Measurements from ENCODE around the gene TCEAL4.
"Not testable (repeated sequence)": the region's sequence is repeated elsewhere in the genome, so short reads cannot be mapped to it uniquely, and the experiment has no call there.

TCEAL4 gene

DNA sequence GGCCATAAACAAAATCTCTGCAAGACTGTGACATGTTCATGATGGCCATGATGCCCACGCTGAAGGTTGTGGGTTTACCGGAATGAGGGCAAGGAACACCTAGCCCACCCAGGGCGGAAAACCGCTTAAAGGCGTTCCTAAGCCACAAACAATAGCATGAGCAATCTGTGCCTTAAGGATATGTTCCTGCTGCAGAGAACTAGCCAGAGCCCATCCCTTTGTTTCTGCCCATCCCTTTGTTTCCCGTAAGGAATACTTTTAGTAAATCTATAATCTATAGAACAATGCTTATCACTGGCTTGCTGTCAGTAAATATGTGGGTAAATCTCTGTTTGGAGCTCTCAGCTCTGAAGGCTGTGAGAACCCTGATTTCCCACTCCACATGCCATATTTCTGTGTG, 9.9 kb downstream of the TCEAL4 start:
- not testable (repeated sequence) for DNase-seq

DNA sequence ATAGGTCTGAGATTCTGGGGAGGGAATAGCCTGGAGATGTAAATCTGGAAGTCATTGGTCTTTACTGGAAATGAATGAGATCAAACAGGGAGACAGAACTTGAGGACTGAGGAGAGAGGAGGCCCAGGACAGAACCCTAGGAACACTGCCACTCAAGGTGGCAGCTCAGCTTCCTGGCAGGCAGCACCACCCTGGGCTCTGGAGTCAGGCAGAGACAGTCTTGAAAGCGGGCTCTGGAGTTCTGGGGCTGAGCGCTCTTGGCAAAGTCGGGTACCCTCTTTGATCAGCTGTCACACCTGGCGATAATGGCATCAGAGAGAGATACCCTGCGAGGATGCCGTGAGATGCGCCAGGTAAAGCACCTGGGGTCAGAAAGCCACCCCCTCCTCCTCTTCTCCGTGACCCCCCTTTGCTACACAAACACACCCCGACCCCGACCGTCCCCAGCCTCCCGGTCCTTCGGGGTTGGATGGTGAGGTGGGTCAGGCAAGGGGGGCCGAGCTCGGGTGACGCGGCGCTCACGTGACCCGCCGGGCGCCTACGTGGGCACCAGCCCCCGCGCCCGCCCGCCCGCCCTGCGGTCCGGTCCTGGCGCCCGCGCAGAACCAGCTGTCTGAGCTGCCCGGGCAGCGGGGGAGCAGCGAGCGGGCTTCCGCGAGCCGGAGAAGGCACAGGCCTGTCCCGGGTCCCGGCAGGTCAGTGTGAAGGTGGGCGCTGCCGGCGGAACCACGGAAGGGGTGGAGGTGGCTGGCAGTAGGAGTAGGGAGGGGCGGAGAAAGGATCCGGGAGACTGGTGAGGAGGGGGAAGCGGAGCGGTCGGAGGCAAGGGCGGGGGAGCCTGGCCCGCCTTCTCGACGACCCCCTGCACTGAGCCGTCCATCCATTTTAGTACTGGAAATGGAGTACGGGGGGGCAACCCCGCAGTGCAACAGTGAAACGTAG, 22.3 kb downstream of the TCEAL4 start, which contains the start of gene TCEAL3:
Gene TCEAL3, plus strand, starts transcription at position 600 of the 942 bp plus-strand sequence. CDS start 1,102 bp downstream, outside the sequence.
- DNase-seq = no peak

DNA sequence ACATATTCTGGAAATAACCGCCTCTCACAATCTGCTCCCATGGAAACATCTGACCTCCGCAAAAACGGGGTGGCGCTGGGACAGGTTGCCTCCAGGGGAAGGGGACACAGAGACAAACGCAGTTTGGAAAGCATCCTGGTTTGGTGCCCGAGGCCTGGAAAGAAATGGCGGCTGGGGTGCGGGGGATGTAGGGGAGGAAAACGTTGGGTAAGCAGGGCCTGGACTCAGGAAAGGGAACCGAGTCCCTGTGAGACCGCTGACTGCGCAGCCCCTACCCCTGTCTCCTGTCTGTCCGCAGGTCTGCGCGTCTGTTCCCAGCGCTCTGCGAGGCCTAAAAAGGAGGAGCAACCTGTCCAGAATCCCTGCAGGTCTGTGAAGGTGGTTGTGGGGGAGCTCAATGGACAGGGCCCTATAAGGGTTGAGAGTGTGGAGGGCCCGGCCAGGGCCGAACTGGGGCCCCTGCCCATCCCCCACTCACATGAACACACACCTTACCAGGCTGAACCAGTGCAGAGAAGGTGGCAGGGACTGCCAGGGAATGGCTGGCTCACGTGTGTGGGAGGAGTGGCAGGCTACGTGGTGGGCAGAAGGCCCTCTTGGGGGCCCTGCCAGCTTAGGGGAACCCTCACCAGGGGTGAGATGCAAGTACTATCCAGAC, 23.1 kb downstream of the TCEAL4 start:
- DNase-seq = no peak

DNA sequence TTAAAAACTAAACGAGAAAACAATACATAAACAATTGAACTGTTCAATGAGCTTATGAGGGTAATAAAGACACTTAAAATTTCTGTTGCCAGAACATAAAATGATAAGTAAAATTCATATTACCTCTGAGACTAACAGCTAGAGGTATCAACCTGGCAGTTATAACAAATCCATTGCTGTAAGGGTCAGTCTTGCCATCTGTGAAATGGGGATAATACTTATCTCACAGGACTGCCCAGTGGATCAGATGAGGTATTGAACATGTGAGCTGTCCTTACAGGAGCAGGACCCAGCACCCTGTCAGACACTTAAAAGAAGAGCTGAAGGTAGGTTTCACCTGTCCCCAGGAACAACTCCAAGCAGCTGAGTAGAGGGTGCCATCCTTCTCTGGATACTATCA, 25.0 kb downstream of the TCEAL4 start:
- DNase-seq = no peak

DNA sequence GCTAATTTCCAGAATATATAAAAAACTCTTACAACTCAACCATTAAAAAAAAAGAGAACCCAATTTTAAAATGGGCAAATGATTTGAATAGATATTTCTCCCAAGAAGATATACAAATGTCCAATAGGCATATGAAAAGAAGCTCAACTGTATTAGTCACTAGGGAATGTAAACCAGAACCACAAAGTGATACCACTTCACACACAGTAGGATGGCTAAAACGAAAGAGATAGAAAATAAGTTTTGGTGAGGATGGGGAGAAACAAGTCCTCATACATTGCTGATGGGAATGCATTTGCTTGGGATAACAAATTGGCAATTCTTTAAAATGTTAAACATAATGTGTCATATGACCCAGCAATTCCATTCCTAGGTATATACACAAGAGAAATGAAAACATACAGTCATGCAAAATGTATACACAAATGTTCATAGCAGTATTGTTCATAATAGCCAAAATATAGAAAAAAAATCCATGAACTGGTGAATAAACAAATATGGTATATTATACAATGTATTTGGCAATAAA, 28.1 kb downstream of the TCEAL4 start:
- DNase-seq = no peak

DNA sequence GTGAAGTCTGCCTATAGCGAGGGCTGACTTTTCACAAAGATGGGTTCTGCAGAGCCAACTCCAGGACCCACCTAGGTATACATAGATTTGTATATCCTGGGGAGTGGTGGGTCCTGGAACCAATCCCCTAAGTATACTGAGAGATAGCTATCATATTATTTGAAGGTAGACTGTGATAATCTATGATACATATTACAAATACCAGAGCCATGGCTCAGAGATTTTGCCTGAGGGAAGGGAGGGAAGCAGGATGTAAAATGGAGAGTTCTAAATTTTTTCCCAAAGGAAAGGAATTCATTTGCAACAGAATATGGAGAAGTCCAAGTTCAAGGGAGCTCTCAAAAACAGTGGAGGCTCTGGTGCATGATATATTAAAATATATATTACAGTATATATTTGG, 29.7 kb downstream of the TCEAL4 start:
- no peak for DNase-seq

DNA sequence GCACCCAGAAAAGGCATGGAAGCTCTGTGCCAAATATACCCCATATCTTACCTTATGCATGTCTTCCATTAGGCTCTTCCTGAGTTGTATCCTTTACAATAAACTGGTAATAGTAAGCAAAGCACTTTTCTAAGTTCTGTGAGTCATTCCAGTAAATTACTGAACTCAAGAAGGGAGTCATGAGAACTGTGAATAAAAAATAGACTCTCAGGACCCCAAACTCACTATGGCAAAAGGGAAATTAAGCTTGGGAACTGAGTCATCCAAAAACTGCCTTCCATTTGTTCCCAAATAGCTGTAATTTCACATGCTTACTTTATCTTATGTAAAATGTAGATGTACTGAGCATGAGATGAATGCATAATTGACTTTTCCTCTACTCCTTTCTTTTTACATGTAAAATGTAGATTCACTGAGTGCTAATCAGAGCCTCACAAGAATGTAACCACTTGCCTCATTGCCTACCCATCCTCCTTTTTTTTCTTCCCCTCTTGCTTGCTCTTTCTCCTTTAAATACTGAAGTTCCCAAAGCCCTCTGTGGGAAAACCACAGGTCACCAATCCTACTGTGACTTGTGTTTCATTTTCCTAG, 30.6 kb downstream of the TCEAL4 start:
- DNase-seq = no peak

DNA sequence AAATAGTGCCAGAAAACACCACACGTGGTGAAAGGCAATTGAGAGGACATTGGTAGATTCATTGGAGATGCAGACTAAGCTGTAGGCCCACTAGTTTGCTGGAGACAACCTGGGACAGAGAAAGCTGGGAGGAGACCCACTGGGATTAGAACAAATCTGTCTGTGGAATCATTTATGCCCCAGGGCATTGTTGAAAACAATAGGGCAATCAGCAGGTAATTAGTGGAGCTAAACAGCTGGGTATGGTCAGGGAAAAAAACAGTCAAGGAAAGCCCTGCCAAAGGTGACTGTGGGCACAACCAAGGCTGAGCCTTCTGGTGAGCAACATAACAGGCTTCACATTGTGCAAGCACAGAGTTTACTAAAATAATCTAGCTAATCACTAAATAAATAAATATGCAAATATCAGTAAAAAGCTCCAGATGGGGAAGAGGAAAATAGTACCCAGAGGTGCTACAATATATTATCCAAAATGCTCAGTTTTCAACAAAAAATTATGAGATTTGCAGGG, 31.4 kb downstream of the TCEAL4 start:
- no peak for DNase-seq

DNA sequence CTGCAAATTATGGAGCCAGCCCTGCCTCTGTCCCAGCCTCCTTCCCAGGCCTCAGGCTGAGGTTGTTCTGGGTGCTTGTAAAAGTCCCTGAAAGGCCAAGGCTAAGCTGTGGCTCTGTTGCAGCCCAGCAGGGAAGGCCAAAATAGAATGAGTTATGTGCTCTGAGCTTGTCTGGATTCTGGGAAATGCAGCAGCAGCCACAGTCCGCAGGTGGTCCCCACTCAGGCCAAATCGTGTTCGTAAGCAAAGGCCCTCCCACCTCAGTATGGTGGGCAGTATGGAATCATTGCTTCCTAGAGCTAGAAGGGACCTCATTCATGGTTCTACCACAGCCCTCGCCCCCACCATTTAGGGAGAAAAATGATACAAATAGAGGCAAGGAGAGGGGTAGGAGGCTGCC, 38.8 kb downstream of the TCEAL4 start:
- no peak for DNase-seq

DNA sequence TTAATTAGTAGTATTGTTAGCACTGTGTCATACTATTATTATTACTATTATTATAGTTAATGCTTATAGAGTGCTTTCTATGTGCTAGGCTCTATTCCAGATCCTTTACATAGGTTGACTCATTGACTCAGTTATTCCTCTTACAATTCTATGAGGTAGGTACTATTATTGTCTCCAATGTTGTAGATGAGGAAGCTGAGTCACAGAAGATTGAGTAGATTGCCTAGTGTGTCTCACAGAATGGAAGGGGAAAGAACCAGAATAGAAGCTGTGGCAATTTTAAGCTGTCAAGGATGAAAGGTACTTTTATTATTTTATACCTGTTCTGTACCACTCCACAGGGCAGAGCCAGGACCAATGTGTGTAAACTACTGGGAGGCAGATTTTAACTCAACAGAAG, 41.5 kb downstream of the TCEAL4 start:
- DNase-seq = no peak

DNA sequence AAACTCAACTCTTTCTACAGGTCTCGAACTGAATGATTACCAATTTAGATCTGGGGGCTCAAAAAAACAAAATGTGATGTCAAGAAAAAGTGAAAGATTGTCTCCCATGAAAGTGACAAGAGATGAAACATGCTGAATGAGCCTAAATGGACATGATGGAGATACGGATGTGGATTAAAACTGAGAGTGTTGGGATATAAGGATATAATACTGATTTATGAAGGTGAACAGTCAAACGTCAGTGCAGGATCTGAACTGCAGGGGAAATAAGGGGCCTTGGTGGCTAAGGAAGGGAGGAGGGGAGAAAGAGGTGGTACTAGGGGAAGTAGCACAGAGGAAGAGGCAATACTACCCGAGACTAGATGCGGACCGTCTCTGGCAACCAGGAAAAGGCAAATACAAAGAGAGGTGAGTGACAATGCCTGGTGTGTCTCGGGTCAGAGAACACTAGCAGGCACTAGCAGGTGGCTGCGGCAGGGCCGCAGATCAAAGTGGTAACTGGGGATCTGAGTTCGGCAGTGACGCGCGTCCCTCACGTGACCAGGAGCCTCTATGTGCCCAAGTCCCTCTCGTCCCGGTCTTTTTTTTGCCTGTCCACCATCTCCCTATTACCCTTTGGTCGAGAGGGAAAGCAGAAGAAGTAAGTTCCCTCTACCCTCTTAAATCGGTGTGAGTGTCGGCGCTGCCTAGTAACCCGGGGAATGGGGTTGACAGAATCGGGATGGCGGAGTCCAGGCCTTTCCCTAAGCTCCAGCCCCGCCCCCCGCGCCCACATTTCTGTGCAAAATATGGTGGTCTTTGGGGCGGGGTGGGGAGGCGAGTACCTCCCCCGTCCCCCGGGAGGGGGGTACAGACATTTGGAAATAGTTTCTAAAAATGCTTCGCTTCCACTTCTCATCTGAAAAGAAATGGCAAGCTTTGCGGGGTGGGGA, 43.3 kb downstream of the TCEAL4 start, which contains the start of gene TCEAL1:
Gene TCEAL1, plus strand, starts transcription at position 590 of the 932 bp plus-strand sequence. CDS start 942 bp downstream, outside the sequence.
- peak; percentile 51 for DNase-seq

DNA sequence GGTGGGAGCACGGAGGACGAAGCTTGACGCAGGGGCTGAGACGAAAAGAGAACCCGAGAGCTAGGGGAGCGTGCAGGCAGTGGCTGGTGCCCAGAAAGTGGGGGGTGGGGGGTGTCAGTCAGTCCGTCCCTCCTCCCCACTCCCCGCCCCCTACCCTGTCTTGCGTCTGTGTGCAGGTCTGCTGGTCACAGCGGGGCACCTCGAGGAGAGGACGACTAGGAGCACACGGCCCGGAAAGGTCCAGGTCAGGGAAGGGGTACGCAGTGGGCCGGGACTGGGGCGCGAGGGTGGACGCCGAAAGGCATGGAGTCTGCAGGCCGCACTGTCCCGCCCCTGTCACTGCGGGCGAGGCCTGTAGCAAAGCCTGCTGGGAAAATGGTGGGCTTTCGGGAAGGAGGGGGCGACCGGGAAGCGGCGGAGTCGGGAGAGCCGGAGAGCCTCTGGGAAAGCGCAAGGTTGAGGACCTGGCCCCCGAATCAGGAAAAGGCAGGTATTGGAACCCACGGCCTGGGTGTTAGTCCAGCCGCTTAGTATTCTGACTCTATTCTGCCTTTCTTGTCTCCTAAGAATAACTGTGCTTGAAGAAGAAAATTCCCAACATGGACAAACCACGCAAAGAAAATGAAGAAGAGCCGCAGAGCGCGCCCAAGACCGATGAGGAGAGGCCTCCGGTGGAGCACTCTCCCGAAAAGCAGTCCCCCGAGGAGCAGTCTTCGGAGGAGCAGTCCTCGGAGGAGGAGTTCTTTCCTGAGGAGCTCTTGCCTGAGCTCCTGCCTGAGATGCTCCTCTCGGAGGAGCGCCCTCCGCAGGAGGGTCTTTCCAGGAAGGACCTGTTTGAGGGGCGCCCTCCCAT, 44.2 kb downstream of the TCEAL4 start:
- DNase-seq = peak; percentile 18

DNA sequence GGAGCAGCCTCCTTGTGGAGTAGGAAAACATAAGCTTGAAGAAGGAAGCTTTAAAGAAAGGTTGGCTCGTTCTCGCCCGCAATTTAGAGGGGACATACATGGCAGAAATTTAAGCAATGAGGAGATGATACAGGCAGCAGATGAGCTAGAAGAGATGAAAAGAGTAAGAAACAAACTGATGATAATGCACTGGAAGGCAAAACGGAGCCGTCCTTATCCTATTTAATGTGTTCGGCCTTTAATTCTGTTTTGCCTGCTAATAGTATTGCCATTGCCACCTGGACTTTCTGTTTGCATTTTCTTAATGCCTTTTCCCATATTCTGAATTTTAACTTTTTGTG, 44.8 kb downstream of the TCEAL4 start:
- no peak for DNase-seq

DNA sequence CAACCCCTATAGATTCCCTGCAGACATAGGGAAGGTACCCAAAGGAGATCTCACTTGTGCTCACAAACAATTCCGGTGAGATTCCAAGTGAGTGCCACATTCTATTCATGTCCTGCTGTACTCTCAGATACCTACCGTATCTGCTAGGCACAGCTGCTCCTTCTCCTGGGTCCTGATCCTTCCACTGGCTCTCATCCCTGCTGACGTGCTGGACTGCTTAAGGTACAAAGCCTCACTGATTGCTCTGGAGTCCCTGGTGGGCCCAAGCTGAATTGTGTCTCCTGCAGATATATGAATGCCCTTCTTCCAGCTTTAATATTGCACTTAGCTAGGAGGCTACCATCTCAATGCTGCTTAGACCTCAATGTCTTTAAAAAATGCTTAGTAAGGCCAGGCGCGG, 45.8 kb downstream of the TCEAL4 start:
- DNase-seq = no peak

DNA sequence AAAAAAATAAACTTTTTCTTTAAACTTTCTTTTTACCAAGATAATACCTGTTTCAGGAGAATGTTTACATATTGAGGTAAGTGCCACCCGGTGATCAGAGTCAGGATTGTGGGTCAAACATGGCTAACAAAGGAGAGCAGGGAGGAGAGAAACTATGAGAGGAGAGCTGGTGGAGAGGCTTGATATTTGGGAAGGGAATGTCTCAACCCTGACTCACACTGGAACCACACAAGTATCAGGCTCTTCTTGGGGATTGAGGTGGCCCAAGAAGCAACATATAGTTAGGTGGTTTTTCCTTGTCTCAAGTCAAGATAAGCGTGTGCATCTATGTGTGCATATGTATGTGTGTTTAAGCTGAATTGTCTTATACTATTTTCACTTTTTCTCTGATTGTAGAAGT, 50.1 kb downstream of the TCEAL4 start:
- no peak for DNase-seq
